Measurements from ENCODE around the gene UBQLN2. TPM values are rescaled to one million over a fixed set of nuclear protein-coding genes. Genes with fewer than 3 reads are reported as not detected.

UBQLN2 gene
- total RNA-seq, 4 donors from 2014 or later: 21.6 to 31.1 (median 25.4) TPM

- Histone ChIP-seq H3K27ac (peak overlapping the region in 1 of 4 donors; percentile 98), H3K27me3 (no peaks in the 10 kb centered on the region), H3K36me3 (no peaks in the 10 kb centered on the region), H3K4me3 (no peak overlapping the region), H3K4me1 (peaks cover 27 to 34% of the 10 kb centered on the region in 2 donors), H3K9me3 (no peaks in the 10 kb centered on the region)
- TF ChIP-seq CTCF (IDR thresholded peaks at IDR 0.05 in 4 of 5, conservative IDR thresholded peaks at IDR 0.05 in 1 of 5) (no peak), POLR2A (IDR thresholded peaks at IDR 0.05) (no peak)
- ATAC-seq: peak in 1 of 2 donors; percentile 18
- DNase-seq: no peak
- intact Hi-C loops (cut with DNase I; ENCODE audit: low total_unique reads): loop anchor here (10.0 kb wide), 2 partner anchors 545 to 1025 kb away; partner anchors contain the start of gene ZXDB
- in situ Hi-C loops (cut with MboI; ENCODE audit: low sequenced_read_pairs in 4 of 4): loop anchor here in 1 of 4 donors (25.0 kb wide), 1 partner anchor 168 kb away; the partner anchor contains the start of gene NBDY
Observed at GRCh38 chrX:56569378-56570057, 6.1 kb downstream of the UBQLN2 start.

GRCh38 chrX:56572975-56573374 lies 9.5 kb downstream of the UBQLN2 start:
- TF ChIP-seq CTCF (IDR thresholded peaks at IDR 0.05 in 4 of 5, conservative IDR thresholded peaks at IDR 0.05 in 1 of 5) (no peak), POLR2A (IDR thresholded peaks at IDR 0.05) (no peak)
- Histone ChIP-seq H3K9me3 (no peaks in the 10 kb centered on the region), H3K4me1 (peaks cover 11 to 18% of the 10 kb centered on the region in 2 donors), H3K4me3 (no peak overlapping the region), H3K36me3 (no peaks in the 10 kb centered on the region), H3K27me3 (no peaks in the 10 kb centered on the region), H3K27ac (no peak overlapping the region)
- no peak for ATAC-seq
- in situ Hi-C loops (cut with MboI; ENCODE audit: low sequenced_read_pairs in 4 of 4) (loop anchor here in 1 of 4 donors (25.0 kb wide), 1 partner anchor 164 kb away; the partner anchor contains the start of gene NBDY), intact Hi-C loops (cut with DNase I; ENCODE audit: low total_unique reads) (no loop called here)
- DNase-seq: no peak

GRCh38 chrX:56574861-56575260 lies 11.4 kb downstream of the UBQLN2 start:
- TF ChIP-seq CTCF (IDR thresholded peaks at IDR 0.05 in 4 of 5, conservative IDR thresholded peaks at IDR 0.05 in 1 of 5): no peak
- TF ChIP-seq POLR2A (IDR thresholded peaks at IDR 0.05): no peak
- intact Hi-C loops (cut with DNase I; ENCODE audit: low total_unique reads): no loop called here
- ATAC-seq: no peak
- H3K4me1 ChIP-seq: peaks cover under 1 to 1% of the 10 kb centered on the region in 2 donors
- no peaks in the 10 kb centered on the region for H3K27me3 ChIP-seq
- no peaks in the 10 kb centered on the region for H3K9me3 ChIP-seq
- H3K4me3 ChIP-seq: no peak overlapping the region
- in situ Hi-C loops (cut with MboI; ENCODE audit: low sequenced_read_pairs in 4 of 4): loop anchor here in 1 of 4 donors (25.0 kb wide), 1 partner anchor 162 kb away; the partner anchor contains the start of gene NBDY
- no peak for DNase-seq
- no peaks in the 10 kb centered on the region for H3K36me3 ChIP-seq
- no peak overlapping the region for H3K27ac ChIP-seq

GRCh38 chrX:56576721-56577120 lies 13.3 kb downstream of the UBQLN2 start:
- ATAC-seq (no peak), DNase-seq (no peak)
- TF ChIP-seq CTCF (IDR thresholded peaks at IDR 0.05 in 4 of 5, conservative IDR thresholded peaks at IDR 0.05 in 1 of 5): no peak
- no peak for TF ChIP-seq POLR2A (IDR thresholded peaks at IDR 0.05)
- in situ Hi-C loops (cut with MboI; ENCODE audit: low sequenced_read_pairs in 4 of 4): no loop called here
- Histone ChIP-seq H3K9me3 (no peaks in the 10 kb centered on the region), H3K27me3 (no peaks in the 10 kb centered on the region), H3K36me3 (no peaks in the 10 kb centered on the region), H3K4me1 (no peaks in the 10 kb centered on the region), H3K27ac (no peak overlapping the region), H3K4me3 (no peak overlapping the region)
- intact Hi-C loops (cut with DNase I; ENCODE audit: low total_unique reads): no loop called here
